NB4 (cell line): ENCODE measurements around the gene TRAPPC10.

Experiments
- POLR2A ChIP-seq: IDR thresholded peaks from 2 replicates; pipeline ENCODE4 v1.6.1; 2011; ENCODE audit warnings: mild to moderate bottlenecking; ENCODE audit not compliant: insufficient read length; ENCODE audit errors: extremely low read depth
- TF ChIP-seq, protein P1 (sequence below): IDR thresholded peaks from one replicate; pipeline ENCODE4 v1.5.1; 2012; ENCODE audit warnings: low read depth, low read length

DNA sequence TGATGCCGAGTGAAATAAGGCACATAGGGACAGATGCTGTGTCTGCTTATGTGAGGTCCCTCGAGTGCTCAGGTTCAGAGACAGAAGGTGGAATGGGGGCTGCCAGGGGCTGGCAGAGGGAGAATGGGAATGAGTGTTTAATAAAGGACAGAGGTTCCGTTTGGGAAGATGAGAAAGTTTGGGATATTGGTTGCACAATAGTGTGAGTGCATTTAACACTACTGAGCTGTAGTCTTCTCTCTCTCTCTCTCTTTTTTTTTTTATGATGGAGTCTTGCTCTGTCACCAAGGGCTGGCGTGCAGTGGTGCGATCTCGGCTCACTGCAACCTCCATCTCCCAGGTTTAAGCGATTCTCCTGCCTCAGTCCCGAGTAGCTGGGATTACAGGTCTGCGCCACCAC is 44.9 kb downstream of the TRAPPC10 start:
- no peak for TF ChIP-seq POLR2A
- TF ChIP-seq, protein P1, sequence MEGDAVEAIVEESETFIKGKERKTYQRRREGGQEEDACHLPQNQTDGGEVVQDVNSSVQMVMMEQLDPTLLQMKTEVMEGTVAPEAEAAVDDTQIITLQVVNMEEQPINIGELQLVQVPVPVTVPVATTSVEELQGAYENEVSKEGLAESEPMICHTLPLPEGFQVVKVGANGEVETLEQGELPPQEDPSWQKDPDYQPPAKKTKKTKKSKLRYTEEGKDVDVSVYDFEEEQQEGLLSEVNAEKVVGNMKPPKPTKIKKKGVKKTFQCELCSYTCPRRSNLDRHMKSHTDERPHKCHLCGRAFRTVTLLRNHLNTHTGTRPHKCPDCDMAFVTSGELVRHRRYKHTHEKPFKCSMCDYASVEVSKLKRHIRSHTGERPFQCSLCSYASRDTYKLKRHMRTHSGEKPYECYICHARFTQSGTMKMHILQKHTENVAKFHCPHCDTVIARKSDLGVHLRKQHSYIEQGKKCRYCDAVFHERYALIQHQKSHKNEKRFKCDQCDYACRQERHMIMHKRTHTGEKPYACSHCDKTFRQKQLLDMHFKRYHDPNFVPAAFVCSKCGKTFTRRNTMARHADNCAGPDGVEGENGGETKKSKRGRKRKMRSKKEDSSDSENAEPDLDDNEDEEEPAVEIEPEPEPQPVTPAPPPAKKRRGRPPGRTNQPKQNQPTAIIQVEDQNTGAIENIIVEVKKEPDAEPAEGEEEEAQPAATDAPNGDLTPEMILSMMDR, result no peak
